Measurements from ENCODE around the gene GZMM.

DNA sequence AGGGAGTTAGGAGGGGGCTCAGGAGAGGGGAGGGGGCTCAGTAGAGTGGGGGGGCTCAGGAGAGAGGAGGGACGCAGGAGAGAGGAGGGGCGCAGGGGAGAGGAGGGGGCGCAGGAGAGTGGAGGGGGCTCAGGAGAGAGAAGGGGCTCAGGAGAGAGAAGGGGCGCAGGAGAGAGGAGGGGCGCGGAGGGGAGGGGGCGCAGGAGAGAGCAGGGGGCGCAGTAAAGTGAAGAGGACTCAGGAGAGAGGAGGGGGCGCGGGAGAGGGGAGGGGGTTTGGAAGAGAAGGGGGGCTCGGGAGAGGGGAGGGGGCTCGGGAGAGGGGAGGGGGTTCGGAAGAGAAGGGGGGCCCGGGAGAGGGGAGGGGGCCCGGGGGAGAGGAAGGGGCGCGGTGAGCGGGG, 46.9 kb upstream of the GZMM start:
- TF ChIP-seq POLR2A (IDR thresholded peaks at IDR 0.05; ENCODE audit: low read depth, low read length) (no peak), POLR2AphosphoS5 (IDR thresholded peaks at IDR 0.05; ENCODE audit: low read depth, low read length) (no peak), TAF1 (IDR thresholded peaks at IDR 0.05; ENCODE audit: borderline replicate concordance, low read depth, low read length) (no peak)
